Measurements from ENCODE around the gene MFSD6L.

The MFSD6L gene

DNA sequence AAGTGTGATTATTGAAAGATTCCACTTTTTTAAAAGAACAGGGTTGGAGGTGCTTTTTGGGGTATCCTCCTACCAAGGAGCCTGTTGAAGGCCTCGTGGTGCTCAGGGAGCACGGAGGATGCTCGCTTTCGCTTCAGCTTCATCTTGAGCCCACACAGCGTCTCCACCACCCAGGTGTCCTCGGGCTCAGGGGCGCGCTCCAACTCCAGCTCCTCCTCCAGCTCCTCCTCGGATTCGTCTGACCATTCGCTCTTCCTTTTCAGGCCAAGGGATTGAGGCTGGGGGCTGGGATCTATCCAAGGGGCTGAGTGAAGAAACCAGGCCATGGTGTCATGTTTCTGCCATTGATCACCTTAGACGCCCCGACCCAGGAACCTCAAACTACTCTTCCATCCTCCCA, 42.0 kb downstream of the MFSD6L start:
- TF ChIP-seq, protein P1, sequence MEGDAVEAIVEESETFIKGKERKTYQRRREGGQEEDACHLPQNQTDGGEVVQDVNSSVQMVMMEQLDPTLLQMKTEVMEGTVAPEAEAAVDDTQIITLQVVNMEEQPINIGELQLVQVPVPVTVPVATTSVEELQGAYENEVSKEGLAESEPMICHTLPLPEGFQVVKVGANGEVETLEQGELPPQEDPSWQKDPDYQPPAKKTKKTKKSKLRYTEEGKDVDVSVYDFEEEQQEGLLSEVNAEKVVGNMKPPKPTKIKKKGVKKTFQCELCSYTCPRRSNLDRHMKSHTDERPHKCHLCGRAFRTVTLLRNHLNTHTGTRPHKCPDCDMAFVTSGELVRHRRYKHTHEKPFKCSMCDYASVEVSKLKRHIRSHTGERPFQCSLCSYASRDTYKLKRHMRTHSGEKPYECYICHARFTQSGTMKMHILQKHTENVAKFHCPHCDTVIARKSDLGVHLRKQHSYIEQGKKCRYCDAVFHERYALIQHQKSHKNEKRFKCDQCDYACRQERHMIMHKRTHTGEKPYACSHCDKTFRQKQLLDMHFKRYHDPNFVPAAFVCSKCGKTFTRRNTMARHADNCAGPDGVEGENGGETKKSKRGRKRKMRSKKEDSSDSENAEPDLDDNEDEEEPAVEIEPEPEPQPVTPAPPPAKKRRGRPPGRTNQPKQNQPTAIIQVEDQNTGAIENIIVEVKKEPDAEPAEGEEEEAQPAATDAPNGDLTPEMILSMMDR (IDR thresholded peaks at IDR 0.05; ENCODE audit: low read depth, low read length): no peak
- no peak overlapping the region for H3K4me3 ChIP-seq (replicated peaks in 1 of 2; ENCODE audit: low read depth in 2 of 2, low read length in 2 of 2)
- no peak for DNase-seq (ENCODE audit: low read depth in 2 of 2)

DNA sequence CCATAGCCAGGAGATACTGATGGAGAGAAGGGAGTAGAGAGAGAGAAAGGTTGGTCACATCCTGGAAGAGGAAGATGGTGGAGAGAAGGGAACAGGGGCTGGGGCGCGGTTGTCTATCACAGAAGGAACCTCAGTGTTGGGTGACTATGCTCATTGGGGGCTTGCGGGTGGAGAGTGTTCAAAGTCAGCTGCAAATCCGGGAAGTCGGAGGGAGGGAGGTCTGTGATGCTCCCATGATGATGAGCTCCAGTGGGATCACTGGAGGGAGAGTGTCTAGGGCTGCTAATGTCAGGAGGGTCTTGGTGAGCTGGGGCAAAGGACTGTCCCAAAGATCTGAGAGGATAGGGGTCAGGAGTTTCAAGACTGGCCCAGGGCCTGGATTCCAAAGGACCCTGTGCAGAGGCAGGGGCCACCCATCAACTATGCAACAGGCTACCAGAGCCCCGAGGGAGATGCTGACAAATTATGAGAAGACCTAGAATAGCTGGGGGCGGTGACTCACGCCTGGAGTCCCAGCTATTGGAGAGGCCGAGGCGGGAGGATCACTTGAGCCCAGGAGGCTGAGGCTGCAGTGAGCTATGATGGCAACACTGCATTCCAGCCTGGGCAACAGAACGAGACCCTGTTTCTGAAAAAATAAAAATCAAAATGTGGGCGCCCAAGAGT, 43.4 kb downstream of the MFSD6L start:
- no peak overlapping the region for H3K4me3 ChIP-seq (replicated peaks in 1 of 2; ENCODE audit: low read depth in 2 of 2, low read length in 2 of 2)
- DNase-seq (ENCODE audit: low read depth in 2 of 2): no peak
- TF ChIP-seq, protein P1 (IDR thresholded peaks at IDR 0.05; ENCODE audit: low read depth, low read length): no peak

DNA sequence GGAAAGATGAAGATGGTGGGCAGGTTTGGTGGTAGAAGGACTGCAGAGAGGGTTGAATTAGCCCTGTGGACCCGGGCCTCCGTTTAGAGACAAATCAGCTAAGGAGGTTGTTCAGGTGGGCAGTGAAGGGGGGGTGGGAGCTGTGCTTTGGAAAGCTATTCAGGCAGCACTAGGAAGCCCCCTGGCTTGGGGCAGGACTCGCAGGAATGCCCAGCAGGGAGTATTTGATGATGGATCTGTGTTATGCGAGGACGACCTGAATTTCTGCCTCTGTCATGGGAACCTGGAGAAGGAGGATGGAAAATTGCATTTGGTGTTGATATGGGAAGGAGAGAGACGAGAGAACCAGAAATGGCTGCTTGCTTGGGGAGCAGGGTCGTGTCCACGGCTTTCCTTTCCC, 44.3 kb downstream of the MFSD6L start:
- no peak for DNase-seq (ENCODE audit: low read depth in 2 of 2)
- TF ChIP-seq, protein P1 (IDR thresholded peaks at IDR 0.05; ENCODE audit: low read depth, low read length): no peak
- H3K4me3 ChIP-seq (replicated peaks in 1 of 2; ENCODE audit: low read depth in 2 of 2, low read length in 2 of 2): no peak overlapping the region

DNA sequence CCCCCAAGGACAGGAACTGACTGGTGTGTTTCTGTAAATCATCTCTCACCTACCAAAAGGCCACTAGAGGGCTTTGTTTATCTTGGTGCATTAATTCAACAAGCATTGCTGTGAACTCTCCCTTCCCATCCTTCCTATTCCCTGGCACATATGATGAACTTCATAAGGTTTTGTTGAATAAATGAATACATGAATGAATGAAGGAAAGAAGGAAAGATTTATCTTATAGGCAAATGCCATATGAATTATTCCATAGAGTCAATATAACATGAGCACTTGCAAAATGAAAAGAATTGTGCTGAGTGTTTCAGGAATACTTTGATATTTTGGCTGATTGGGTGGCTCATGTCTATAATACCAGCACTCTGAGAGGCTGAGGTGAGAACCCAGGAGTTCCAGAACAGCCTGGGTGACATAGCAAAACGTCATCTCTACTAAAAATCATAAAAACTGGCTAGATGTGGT, 45.2 kb downstream of the MFSD6L start:
- DNase-seq (ENCODE audit: low read depth in 2 of 2): peak; percentile 31 to 53

DNA sequence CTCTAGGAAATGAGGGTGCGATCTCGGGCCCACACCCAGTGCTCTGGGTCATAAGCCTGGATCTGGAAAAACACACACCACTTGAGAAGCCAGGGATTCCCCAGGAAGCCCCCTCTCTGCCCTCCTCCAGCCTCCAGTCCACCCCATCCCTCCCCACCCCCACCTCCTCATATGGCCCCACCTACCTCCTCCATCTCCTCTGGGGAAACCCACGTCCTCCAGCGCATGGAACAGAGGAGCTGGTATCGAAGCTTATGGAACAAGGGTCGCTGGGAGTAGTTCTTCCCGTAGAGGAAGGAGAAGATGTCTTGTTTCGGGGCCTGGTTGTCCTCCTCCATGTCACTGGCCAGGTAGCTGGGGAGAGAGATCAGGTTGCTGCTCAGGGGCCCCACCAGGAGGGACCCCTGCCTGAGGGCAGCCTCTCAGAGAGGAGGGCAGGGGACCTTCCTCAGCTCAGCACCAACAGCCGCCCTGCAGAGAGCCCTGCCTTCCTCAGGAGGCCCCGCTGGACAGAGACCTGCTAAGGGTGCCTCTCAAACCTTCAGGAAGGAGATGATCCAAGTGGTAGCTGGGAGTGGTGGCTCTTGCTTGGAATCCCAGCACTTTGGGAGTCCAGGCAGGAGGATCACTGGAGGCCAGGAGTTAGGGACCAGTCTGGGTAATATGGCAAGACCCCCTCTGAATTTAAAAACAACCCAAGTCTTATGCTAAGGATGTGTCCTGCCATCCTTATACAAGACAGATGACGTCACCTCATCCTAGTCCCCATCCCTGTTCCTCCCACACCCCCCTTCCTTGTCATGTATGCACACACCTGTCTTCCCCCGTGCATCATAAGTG, 45.8 kb downstream of the MFSD6L start:
- H3K4me3 ChIP-seq (replicated peaks in 1 of 2; ENCODE audit: low read depth in 2 of 2, low read length in 2 of 2): no peak overlapping the region
- no peak for DNase-seq (ENCODE audit: low read depth in 2 of 2)
- TF ChIP-seq, protein P1 (IDR thresholded peaks at IDR 0.05; ENCODE audit: low read depth, low read length): no peak

More for the DNA sequence above, 45.2 kb downstream of the MFSD6L start:
- TF ChIP-seq, protein P1 (IDR thresholded peaks at IDR 0.05; ENCODE audit: low read depth, low read length): peak; percentile 43
- no peak overlapping the region for H3K4me3 ChIP-seq (replicated peaks in 1 of 2; ENCODE audit: low read depth in 2 of 2, low read length in 2 of 2)

DNA sequence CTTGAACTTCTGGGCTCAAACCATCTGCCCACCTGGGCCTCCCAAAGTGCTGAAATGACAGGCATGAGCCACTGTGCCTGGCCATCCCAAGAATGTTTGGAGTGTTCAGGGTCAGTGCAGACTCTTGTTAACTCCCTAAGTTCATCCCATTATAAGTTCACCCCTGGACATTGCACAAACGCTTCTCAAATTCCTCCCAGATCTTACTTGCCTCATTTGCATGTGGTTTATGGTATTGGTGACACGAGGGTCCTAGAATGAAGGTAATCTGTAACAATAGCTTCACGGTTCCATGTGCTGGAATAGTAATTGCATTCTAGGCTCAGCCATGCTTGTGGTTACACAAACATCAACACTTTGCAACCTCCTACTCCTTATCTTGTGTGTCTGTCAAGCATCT, 49.5 kb downstream of the MFSD6L start:
- TF ChIP-seq, protein P1 (IDR thresholded peaks at IDR 0.05; ENCODE audit: low read depth, low read length): no peak
- no peak for DNase-seq (ENCODE audit: low read depth in 2 of 2)
- H3K4me3 ChIP-seq (replicated peaks in 1 of 2; ENCODE audit: low read depth in 2 of 2, low read length in 2 of 2): no peak overlapping the region
